Activated CD4-positive, alpha-beta T cell treated with anti-CD3 and anti-CD28 coated beads, Interleukin-2, Interleukin-4, amounts not matched to agents 100 ng/mL and 50 ng/mL, durations not matched to agents 16 hours and 8 hours (primary cell): ENCODE data around the gene SLC25A48.

ENCODE experiments used
- DNase-seq: peaks from one replicate; pipeline ENCODE4 v3.0.0-alpha.2; 2020; ENCODE audit warnings: low spot score

Gene SLC25A48

GRCh38 chr5:135920199-135920598 lies 85.7 kb downstream of the SLC25A48 start:
- DNase-seq, result no peak

- no peak for DNase-seq
These were observed 86.9 kb downstream of the SLC25A48 start for GRCh38 chr5:135921388-135921787.

- DNase-seq, result no peak
These were observed 95.8 kb downstream of the SLC25A48 start for GRCh38 chr5:135930029-135930948.

GRCh38 chr5:135930949-135931295 lies 96.5 kb downstream of the SLC25A48 start:
- no peak for DNase-seq

- DNase-seq, result no peak
These were observed 100.5 kb downstream of the SLC25A48 start for GRCh38 chr5:135934939-135935338.

GRCh38 chr5:135937245-135937911 lies 102.9 kb downstream of the SLC25A48 start:
- DNase-seq, result no peak
